Prostate gland (tissue), 2 donors: Measurements from ENCODE around the gene SLFNL1.

Experiments
- POLR2A ChIP-seq: fragments of 450-650 bp; IDR thresholded peaks from one replicate; pipeline ENCODE4 v1.6.1; 2016; ENCODE audit warnings: antibody characterized with exemption, mild to moderate bottlenecking
- TF ChIP-seq, protein P1 (sequence below), 4 experiments: fragments of 200-600 bp in 2 of 4; fragments of 450-650 bp in 2 of 4; sonication (generic) in 2 of 4; IDR thresholded peaks; 1 replicate in 3 of 4; 2 replicates in 1 of 4; pipeline ENCODE4 v1.5.1; 2016 to 2019; ENCODE audit warnings: antibody characterized with exemption in 4 of 4, mild to moderate bottlenecking in 2 of 4, moderate library complexity in 2 of 4

DNA sequence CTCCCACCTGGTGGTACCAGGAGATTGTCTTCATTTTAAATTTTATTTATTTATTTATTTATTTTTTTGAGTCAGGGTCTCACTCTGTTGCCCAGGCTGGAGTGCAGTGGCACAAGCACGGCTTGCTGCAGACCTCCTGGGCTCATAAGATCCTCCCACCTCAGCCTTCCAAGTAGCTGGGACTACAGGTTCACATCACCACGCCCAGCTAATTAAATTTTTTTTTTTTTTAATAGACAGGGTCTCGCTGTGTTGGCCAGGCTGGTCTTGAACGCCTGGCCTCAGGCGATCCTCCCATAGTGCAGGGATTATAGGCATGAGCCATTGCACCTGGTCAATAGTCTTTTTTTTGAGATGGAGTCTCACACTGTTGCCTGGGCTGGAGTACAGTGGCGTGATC, 8.5 kb downstream of the SLFNL1 start:
- TF ChIP-seq, protein P1, sequence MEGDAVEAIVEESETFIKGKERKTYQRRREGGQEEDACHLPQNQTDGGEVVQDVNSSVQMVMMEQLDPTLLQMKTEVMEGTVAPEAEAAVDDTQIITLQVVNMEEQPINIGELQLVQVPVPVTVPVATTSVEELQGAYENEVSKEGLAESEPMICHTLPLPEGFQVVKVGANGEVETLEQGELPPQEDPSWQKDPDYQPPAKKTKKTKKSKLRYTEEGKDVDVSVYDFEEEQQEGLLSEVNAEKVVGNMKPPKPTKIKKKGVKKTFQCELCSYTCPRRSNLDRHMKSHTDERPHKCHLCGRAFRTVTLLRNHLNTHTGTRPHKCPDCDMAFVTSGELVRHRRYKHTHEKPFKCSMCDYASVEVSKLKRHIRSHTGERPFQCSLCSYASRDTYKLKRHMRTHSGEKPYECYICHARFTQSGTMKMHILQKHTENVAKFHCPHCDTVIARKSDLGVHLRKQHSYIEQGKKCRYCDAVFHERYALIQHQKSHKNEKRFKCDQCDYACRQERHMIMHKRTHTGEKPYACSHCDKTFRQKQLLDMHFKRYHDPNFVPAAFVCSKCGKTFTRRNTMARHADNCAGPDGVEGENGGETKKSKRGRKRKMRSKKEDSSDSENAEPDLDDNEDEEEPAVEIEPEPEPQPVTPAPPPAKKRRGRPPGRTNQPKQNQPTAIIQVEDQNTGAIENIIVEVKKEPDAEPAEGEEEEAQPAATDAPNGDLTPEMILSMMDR (IDR thresholded peaks at IDR 0.05) = no peak
- no peak for TF ChIP-seq POLR2A
